MM.1S (cell line): ENCODE data around the gene DOK1.

Experiments used
- DNase-seq: peaks from one replicate; pipeline ENCODE4 v3.0.0-alpha.2; 2015
- H2AFZ ChIP-seq: fragments of 300-600 bp; sonication (generic); 2 replicates; pipeline ENCODE4 v1.6.0; 2016; ENCODE audit warnings: antibody characterized with exemption, low read length
- H3F3A ChIP-seq: fragments of 300-600 bp; sonication (generic); 2 replicates; pipeline ENCODE4 v1.6.1; 2016; ENCODE audit warnings: mild to moderate bottlenecking, antibody characterized with exemption, low read length, moderate library complexity, mixed read lengths; ENCODE audit not compliant: insufficient read depth
- H3K27ac ChIP-seq: fragments of 300-600 bp; sonication (generic); 2 replicates; pipeline ENCODE4 v1.5.1; 2016; ENCODE audit warnings: mild to moderate bottlenecking, low read length
- H3K27me3 ChIP-seq: fragments of 300-600 bp; sonication (generic); replicated peaks from 2 replicates; pipeline ENCODE4 v1.6.0; 2016; ENCODE audit warnings: low read length; ENCODE audit not compliant: insufficient read depth
- H3K36me3 ChIP-seq: fragments of 300-600 bp; sonication (generic); replicated peaks from 2 replicates; pipeline ENCODE4 v1.6.1; 2016; ENCODE audit warnings: mild to moderate bottlenecking, low read length, mixed read lengths; ENCODE audit not compliant: insufficient read depth
- H3K4me1 ChIP-seq: fragments of 300-600 bp; sonication (generic); 2 replicates; pipeline ENCODE4 v1.6.1; 2016; ENCODE audit warnings: low read length, mixed read lengths
- H3K4me2 ChIP-seq: fragments of 300-600 bp; sonication (generic); 2 replicates; pipeline ENCODE4 v1.6.0; 2016; ENCODE audit warnings: low read depth, low read length
- H3K4me3 ChIP-seq: fragments of 300-600 bp; sonication (generic); 2 replicates; pipeline ENCODE4 v1.5.1; 2016; ENCODE audit warnings: low read length, mixed read lengths
- H3K79me2 ChIP-seq: fragments of 300-600 bp; sonication (generic); 2 replicates; pipeline ENCODE4 v1.6.1; 2016; ENCODE audit warnings: mixed run types, low read length, mixed read lengths
- H3K9ac ChIP-seq: fragments of 300-600 bp; sonication (generic); 2 replicates; pipeline ENCODE4 v1.6.1; 2016; ENCODE audit warnings: low read length, mixed read lengths
- H3K9me2 ChIP-seq: fragments of 300-600 bp; sonication (generic); replicated peaks from 2 replicates; pipeline ENCODE4 v1.6.1; 2016; ENCODE audit warnings: mild to moderate bottlenecking, low read length, mixed read lengths; ENCODE audit not compliant: insufficient read depth
- H3K9me3 ChIP-seq: fragments of 300-600 bp; sonication (generic); replicated peaks from 2 replicates; pipeline ENCODE4 v1.6.1; 2016; ENCODE audit warnings: mild to moderate bottlenecking, low read length, mixed read lengths; ENCODE audit not compliant: insufficient read depth
- H4K20me1 ChIP-seq: fragments of 300-600 bp; sonication (generic); 2 replicates; pipeline ENCODE4 v1.6.1; 2016; ENCODE audit warnings: mild to moderate bottlenecking, low read length, moderate library complexity, mixed read lengths; ENCODE audit not compliant: insufficient read depth
- EZH2 ChIP-seq: fragments of 300-600 bp; sonication (generic); optimal IDR thresholded peaks from 2 replicates; pipeline ENCODE3; 2017; ENCODE audit warnings: low read depth, mild to moderate bottlenecking, antibody characterized with exemption, low read length, mixed read lengths
- EZH2phosphoT487 ChIP-seq: fragments of 300-600 bp; sonication (generic); IDR thresholded peaks from 2 replicates; pipeline ENCODE4 v1.6.1; 2018; ENCODE audit warnings: antibody characterized with exemption, low read length
- TF ChIP-seq, protein P1 (sequence below): fragments of 300-600 bp; sonication (generic); IDR thresholded peaks from 2 replicates; pipeline ENCODE4 v1.5.1; 2016; ENCODE audit warnings: antibody characterized with exemption, low read length, mixed read lengths

The DOK1 gene

DNA sequence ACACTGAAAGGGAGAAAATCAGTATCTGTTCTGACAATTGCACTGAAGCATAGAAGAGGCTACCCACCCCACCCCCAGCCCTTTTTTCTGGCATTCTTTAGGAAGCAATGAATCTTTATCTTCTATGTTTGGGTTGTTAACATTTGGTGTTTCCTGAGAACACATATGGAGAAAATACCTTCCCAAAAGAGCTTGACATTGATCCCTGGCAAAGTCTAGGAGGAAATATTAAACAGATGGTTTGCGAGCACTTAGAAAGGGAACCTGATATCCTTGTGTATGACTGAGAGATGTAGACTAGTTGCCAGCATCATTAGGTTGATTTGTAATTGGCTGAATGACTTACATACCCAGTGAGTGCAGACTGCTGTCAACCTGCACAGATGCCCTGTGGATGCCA, 42.9 kb downstream of the DOK1 start:
- H3K27ac ChIP-seq = no peak overlapping the region
- no peak overlapping the region for H2AFZ ChIP-seq
- H3K9ac ChIP-seq = no peak overlapping the region
- H3K27me3 ChIP-seq = no peaks in the 10 kb centered on the region
- H3K4me3 ChIP-seq = no peak overlapping the region
- H3K36me3 ChIP-seq = no peaks in the 10 kb centered on the region
- TF ChIP-seq EZH2 = no peak
- no peak for TF ChIP-seq EZH2phosphoT487
- TF ChIP-seq, protein P1, sequence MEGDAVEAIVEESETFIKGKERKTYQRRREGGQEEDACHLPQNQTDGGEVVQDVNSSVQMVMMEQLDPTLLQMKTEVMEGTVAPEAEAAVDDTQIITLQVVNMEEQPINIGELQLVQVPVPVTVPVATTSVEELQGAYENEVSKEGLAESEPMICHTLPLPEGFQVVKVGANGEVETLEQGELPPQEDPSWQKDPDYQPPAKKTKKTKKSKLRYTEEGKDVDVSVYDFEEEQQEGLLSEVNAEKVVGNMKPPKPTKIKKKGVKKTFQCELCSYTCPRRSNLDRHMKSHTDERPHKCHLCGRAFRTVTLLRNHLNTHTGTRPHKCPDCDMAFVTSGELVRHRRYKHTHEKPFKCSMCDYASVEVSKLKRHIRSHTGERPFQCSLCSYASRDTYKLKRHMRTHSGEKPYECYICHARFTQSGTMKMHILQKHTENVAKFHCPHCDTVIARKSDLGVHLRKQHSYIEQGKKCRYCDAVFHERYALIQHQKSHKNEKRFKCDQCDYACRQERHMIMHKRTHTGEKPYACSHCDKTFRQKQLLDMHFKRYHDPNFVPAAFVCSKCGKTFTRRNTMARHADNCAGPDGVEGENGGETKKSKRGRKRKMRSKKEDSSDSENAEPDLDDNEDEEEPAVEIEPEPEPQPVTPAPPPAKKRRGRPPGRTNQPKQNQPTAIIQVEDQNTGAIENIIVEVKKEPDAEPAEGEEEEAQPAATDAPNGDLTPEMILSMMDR = no peak
- H3K4me2 ChIP-seq = no peak overlapping the region
- H3K79me2 ChIP-seq = no peaks in the 10 kb centered on the region
- no peaks in the 10 kb centered on the region for H4K20me1 ChIP-seq
- no peak for DNase-seq
- H3K9me3 ChIP-seq = no peaks in the 10 kb centered on the region
- no peaks in the 10 kb centered on the region for H3K9me2 ChIP-seq
- H3K4me1 ChIP-seq = no peaks in the 10 kb centered on the region
- H3F3A ChIP-seq = no peaks in the 10 kb centered on the region

GRCh38 chr2:74599676-74600075, 45.2 kb downstream of the DOK1 start:
- Histone ChIP-seq H3K27ac (no peak overlapping the region), H3F3A (no peaks in the 10 kb centered on the region), H3K4me2 (no peak overlapping the region), H3K9me2 (no peaks in the 10 kb centered on the region), H3K79me2 (no peaks in the 10 kb centered on the region), H3K27me3 (no peaks in the 10 kb centered on the region), H3K4me1 (no peaks in the 10 kb centered on the region), H3K4me3 (no peak overlapping the region), H2AFZ (no peak overlapping the region), H3K9ac (no peak overlapping the region), H4K20me1 (no peaks in the 10 kb centered on the region), H3K36me3 (no peaks in the 10 kb centered on the region), H3K9me3 (no peaks in the 10 kb centered on the region)
- no peak for DNase-seq
- no peak for TF ChIP-seq EZH2phosphoT487
- no peak for TF ChIP-seq EZH2

- no peak overlapping the region for H3K9ac ChIP-seq
- no peaks in the 10 kb centered on the region for H3K36me3 ChIP-seq
- no peaks in the 10 kb centered on the region for H3K9me2 ChIP-seq
- H3K27ac ChIP-seq = no peak overlapping the region
- TF ChIP-seq EZH2 (no peak), EZH2phosphoT487 (no peak)
- TF ChIP-seq, protein P1 = no peak
- H3K79me2 ChIP-seq = no peaks in the 10 kb centered on the region
- H3K9me3 ChIP-seq = no peaks in the 10 kb centered on the region
- no peak overlapping the region for H3K4me3 ChIP-seq
- no peak overlapping the region for H3K4me2 ChIP-seq
- H3K4me1 ChIP-seq = no peaks in the 10 kb centered on the region
- DNase-seq = no peak
- no peak overlapping the region for H2AFZ ChIP-seq
- H3K27me3 ChIP-seq = no peaks in the 10 kb centered on the region
- H3F3A ChIP-seq = no peaks in the 10 kb centered on the region
- H4K20me1 ChIP-seq = no peaks in the 10 kb centered on the region
Measured at GRCh38 chr2:74602586-74603281, 48.2 kb downstream of the DOK1 start.

- Histone ChIP-seq H3K27ac (no peak overlapping the region), H3K4me3 (no peak overlapping the region), H3F3A (no peaks in the 10 kb centered on the region), H3K9me3 (no peaks in the 10 kb centered on the region), H3K36me3 (no peaks in the 10 kb centered on the region), H4K20me1 (no peaks in the 10 kb centered on the region), H3K4me2 (no peak overlapping the region), H3K4me1 (no peaks in the 10 kb centered on the region), H2AFZ (no peak overlapping the region), H3K9ac (no peak overlapping the region), H3K9me2 (no peaks in the 10 kb centered on the region), H3K79me2 (no peaks in the 10 kb centered on the region), H3K27me3 (no peaks in the 10 kb centered on the region)
- no peak for DNase-seq
- TF ChIP-seq EZH2 (no peak), EZH2phosphoT487 (no peak)
- TF ChIP-seq, protein P1 = no peak
Measured at GRCh38 chr2:74603282-74604000, 48.9 kb downstream of the DOK1 start.
